HepG2 (cell line): Measurements from ENCODE around the gene HPD. TPM values are rescaled to one million over a fixed set of nuclear protein-coding genes. Genes with fewer than 3 reads are reported as not detected.

ENCODE experiments used
- ATRX ChIP-seq: sonication (generic); formaldehyde crosslinking; IDR thresholded peaks from 2 replicates; pipeline ENCODE4 v1.4.0; 2020; ENCODE audit warnings: missing genetic modification reagents, borderline replicate concordance
- CBX1 ChIP-seq: IDR thresholded peaks from one replicate; pipeline ENCODE4 v1.6.1; 2016; ENCODE audit warnings: antibody characterized with exemption, low read depth
- FOXJ3 ChIP-seq: sonication (generic); formaldehyde crosslinking; IDR thresholded peaks from 2 replicates; pipeline ENCODE4 v1.4.0; 2020; ENCODE audit warnings: missing genetic modification reagents, mild to moderate bottlenecking, borderline replicate concordance
- HBP1 ChIP-seq: IDR thresholded peaks from 2 replicates; pipeline ENCODE4 v1.6.1; 2016; ENCODE audit warnings: low read depth, control low read depth
- HIC2 ChIP-seq: sonication (generic); formaldehyde crosslinking; IDR thresholded peaks from 2 replicates; pipeline ENCODE4 v1.9.0; 2022; ENCODE audit warnings: low read depth, missing genetic modification reagents
- HNRNPUL1 ChIP-seq: fragments of 200-400 bp; formaldehyde crosslinking; IDR thresholded peaks from 2 replicates; pipeline ENCODE4 v1.6.1; 2017; ENCODE audit warnings: low read depth, mild to moderate bottlenecking, low read length, moderate library complexity
- JDP2 ChIP-seq: sonication (generic); formaldehyde crosslinking; IDR thresholded peaks from 2 replicates; pipeline ENCODE4 v1.8.1; 2022; ENCODE audit warnings: missing genetic modification reagents, borderline replicate concordance
- KAT2B ChIP-seq: fragments of 150-350 bp; IDR thresholded peaks from 2 replicates; pipeline ENCODE4 v1.6.1; 2014; ENCODE audit warnings: low read depth, low read length, borderline replicate concordance
- KLF11 ChIP-seq: IDR thresholded peaks from 2 replicates; pipeline ENCODE4 v1.6.1; 2016; ENCODE audit warnings: missing compliant biosample characterization
- NFYB ChIP-seq: sonication (generic); formaldehyde crosslinking; IDR thresholded peaks from 2 replicates; pipeline ENCODE4 v1.4.0; 2020; ENCODE audit warnings: missing genetic modification reagents
- PAX8 ChIP-seq: sonication (generic); formaldehyde crosslinking; IDR thresholded peaks from 2 replicates; pipeline ENCODE4 v1.8.0; 2022; ENCODE audit warnings: mild to moderate bottlenecking, missing genetic modification reagents, borderline replicate concordance
- RAD21 ChIP-seq: fragments of 450-650 bp; formaldehyde crosslinking; IDR thresholded peaks from 2 replicates; pipeline ENCODE4 v1.5.0; 2020; ENCODE audit warnings: mild to moderate bottlenecking
- SAFB2 ChIP-seq: sonication (generic); formaldehyde crosslinking; IDR thresholded peaks from 2 replicates; pipeline ENCODE4 v1.5.1; 2020; ENCODE audit warnings: missing genetic modification reagents, low read depth, mild to moderate bottlenecking, borderline replicate concordance
- SIN3A ChIP-seq: IDR thresholded peaks from 2 replicates; pipeline ENCODE4 v1.6.1; 2011; ENCODE audit warnings: low read depth, mild to moderate bottlenecking, control low read depth, low read length, borderline replicate concordance
- UBTF ChIP-seq: sonication (generic); formaldehyde crosslinking; IDR thresholded peaks from 2 replicates; pipeline ENCODE4 v1.4.0; 2020; ENCODE audit warnings: mild to moderate bottlenecking, missing genetic modification reagents
- ZNF207 ChIP-seq: fragments of 450-650 bp; IDR thresholded peaks from 2 replicates; pipeline ENCODE4 v1.6.1; 2016; ENCODE audit warnings: antibody characterized with exemption, borderline replicate concordance
- ZNF572 ChIP-seq: sonication (generic); formaldehyde crosslinking; IDR thresholded peaks from 2 replicates; pipeline ENCODE4 v1.5.1; 2020; ENCODE audit warnings: mild to moderate bottlenecking, missing genetic modification reagents
- ZNF619 ChIP-seq: sonication (generic); formaldehyde crosslinking; IDR thresholded peaks from 2 replicates; pipeline ENCODE4 v1.4.0; 2020; ENCODE audit warnings: mild to moderate bottlenecking, missing genetic modification reagents
- polyA plus RNA-seq, 8 experiments: library from polyadenylated mRNA; depleted of rRNA in 3 of 8; stranded (reverse) in 7 of 8; unstranded in 1 of 8; fragments of >200 nt; fragmentation: Illumina TruSeq in 4 of 8; extraction: Trizol in 4 of 8; gene quantifications; 2 replicates each; pipeline versions ENCODE4 v1.2.1 to v1.2.3, GENCODE V29; 2011 to 2016; ENCODE audit warnings: low read depth in 4 of 8, missing spikeins in 1 of 8, mixed read lengths in 1 of 8; ENCODE audit not compliant: insufficient read depth in 1 of 8
- total RNA-seq, 5 experiments: library from RNA; depleted of rRNA; stranded (reverse); fragments of >200 nt; fragmentation: Illumina TruSeq; extraction: Trizol; gene quantifications; 2 replicates each; pipeline ENCODE4 v1.2.3, GENCODE V29; 2016; ENCODE audit warnings: low read depth in 1 of 5
- TF ChIP-seq, protein P1 (sequence below): sonication (generic); formaldehyde crosslinking; IDR thresholded peaks from 2 replicates; pipeline ENCODE4 v1.4.0; 2020; ENCODE audit warnings: mild to moderate bottlenecking, low read depth, missing genetic modification reagents
- TF ChIP-seq, protein P2 (sequence below): sonication (generic); formaldehyde crosslinking; conservative IDR thresholded peaks from 2 replicates; pipeline ENCODE4 v1.8.0; 2022; ENCODE audit warnings: low read depth, missing genetic modification reagents

The HPD gene
- total and polyA plus RNA-seq, 2 of the 13 experiments (the other 11 are each of a cell fraction or from before 2014, with no cell fraction given): 120 to 195 TPM

GRCh38 chr12:121793838-121794533 is 64.7 kb downstream of the HPD start (continued):
- TF ChIP-seq UBTF (CRISPR knock-in tag): peak; percentile 79
- TF ChIP-seq, protein P1, sequence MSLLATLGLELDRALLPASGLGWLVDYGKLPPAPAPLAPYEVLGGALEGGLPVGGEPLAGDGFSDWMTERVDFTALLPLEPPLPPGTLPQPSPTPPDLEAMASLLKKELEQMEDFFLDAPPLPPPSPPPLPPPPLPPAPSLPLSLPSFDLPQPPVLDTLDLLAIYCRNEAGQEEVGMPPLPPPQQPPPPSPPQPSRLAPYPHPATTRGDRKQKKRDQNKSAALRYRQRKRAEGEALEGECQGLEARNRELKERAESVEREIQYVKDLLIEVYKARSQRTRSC (CRISPR knock-in tag): peak; percentile 83; the same call in 1 of the 2 replicates
- no peak for TF ChIP-seq KAT2B
- peak; percentile 86; the same call in 1 of the 2 replicates for TF ChIP-seq SAFB2 (CRISPR knock-in tag)
- 0 out of 2 replicates have a peak, but pooled peaks have one; percentile 12 for TF ChIP-seq HNRNPUL1
- TF ChIP-seq NFYB: peak; percentile 74
- 0 out of 2 replicates have a peak, but pooled peaks have one; percentile 37 for TF ChIP-seq PAX8
- TF ChIP-seq, protein P2, sequence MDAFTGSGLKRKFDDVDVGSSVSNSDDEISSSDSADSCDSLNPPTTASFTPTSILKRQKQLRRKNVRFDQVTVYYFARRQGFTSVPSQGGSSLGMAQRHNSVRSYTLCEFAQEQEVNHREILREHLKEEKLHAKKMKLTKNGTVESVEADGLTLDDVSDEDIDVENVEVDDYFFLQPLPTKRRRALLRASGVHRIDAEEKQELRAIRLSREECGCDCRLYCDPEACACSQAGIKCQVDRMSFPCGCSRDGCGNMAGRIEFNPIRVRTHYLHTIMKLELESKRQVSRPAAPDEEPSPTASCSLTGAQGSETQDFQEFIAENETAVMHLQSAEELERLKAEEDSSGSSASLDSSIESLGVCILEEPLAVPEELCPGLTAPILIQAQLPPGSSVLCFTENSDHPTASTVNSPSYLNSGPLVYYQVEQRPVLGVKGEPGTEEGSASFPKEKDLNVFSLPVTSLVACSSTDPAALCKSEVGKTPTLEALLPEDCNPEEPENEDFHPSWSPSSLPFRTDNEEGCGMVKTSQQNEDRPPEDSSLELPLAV: no peak
- peak; percentile 79 for TF ChIP-seq CBX1
- peak; percentile 45; the same call in 1 of the 2 replicates for TF ChIP-seq HBP1 (CRISPR knock-in tag)
- TF ChIP-seq FOXJ3 (CRISPR knock-in tag): no peak
- no peak for TF ChIP-seq JDP2 (CRISPR knock-in tag)
- TF ChIP-seq ZNF572: peak; percentile 88; the same call in 1 of the 2 replicates
- no peak for TF ChIP-seq ZNF619 (CRISPR knock-in tag)
- TF ChIP-seq HIC2 (CRISPR knock-in tag): peak; percentile 76
- TF ChIP-seq SIN3A: no peak; the same call in 1 of the 2 replicates
- no peak for TF ChIP-seq ATRX (CRISPR knock-in tag)
- TF ChIP-seq RAD21: peak; percentile 98
- no peak for TF ChIP-seq ZNF207
- TF ChIP-seq KLF11: no peak
